K562 (cell line): ENCODE data around the gene UQCC2. TPM values are rescaled to one million over a fixed set of nuclear protein-coding genes. Genes with fewer than 3 reads are reported as not detected.

Experiments used
- ATAC-seq: fragments of 200-7000 bp; cut with Tn5 transposase; 3 replicates; pipeline ENCODE4 v1.9.1; 2020; ENCODE audit warnings: moderate library complexity
- BruUV-seq: library from RNA; stranded (reverse); fragments of 400-500 nt; replicated peaks from 2 replicates; lab custom pipeline; 2021; lab: Mats Ljungman, UMichigan
- CTCF ChIA-PET: fragments of 300-600 bp; formaldehyde crosslinking; extraction: SDS; loops from one replicate; lab custom pipeline; 2021; ENCODE audit warnings: low intra/inter-chr PET ratio; lab: Yijun Ruan, JAX
- POLR2A ChIA-PET: fragments of 300-600, 350-650 bp; sonication (Branson Sonifier 250); formaldehyde crosslinking; extraction: SDS; loops from one replicate; lab custom pipeline; 2021; ENCODE audit warnings: antibody characterized with exemption, inconsistent platforms; lab: Yijun Ruan, JAX
- DNase-seq, 4 experiments: peaks; one replicate each; pipeline versions ENCODE4 v3.0.0 to v3.0.0-alpha.2; 2011 to 2018; ENCODE audit warnings: low spot score in 3 of 4, mixed read lengths in 3 of 4; ENCODE audit errors: extremely low read depth in 1 of 4
- FAIRE-seq: peaks from 2 replicates; lab custom pipeline; 2011; peaks lifted over from hg19 to GRCh38; lab: Jason Lieb, UNC
- H2AFZ ChIP-seq: 2 replicates; pipeline ENCODE4 v1.6.0; 2011; ENCODE audit warnings: low read depth, low read length, control low read depth, inconsistent platforms
- H3K27ac ChIP-seq: fragments of 200-600 bp; 3 replicates; pipeline ENCODE4 v1.8.0; 2011; ENCODE audit warnings: low read depth, mild to moderate bottlenecking, control low read depth, inconsistent platforms, low read length, moderate library complexity, mixed read lengths; ENCODE audit errors: extremely low read depth
- H3K27me3 ChIP-seq, 2 experiments: fragments of 300-600 bp in 1 of 2; 2 replicates in 1 of 2; 3 replicates in 1 of 2; pipeline versions ENCODE4 v1.6.0 to v1.8.0; 2011; ENCODE audit warnings: inconsistent platforms in 2 of 2, low read length in 2 of 2, mild to moderate bottlenecking in 1 of 2, mixed read lengths in 1 of 2, moderate library complexity in 1 of 2; ENCODE audit not compliant: control insufficient read depth in 2 of 2, insufficient read depth in 2 of 2
- H3K36me3 ChIP-seq: fragments of 300-600 bp; 3 replicates; pipeline ENCODE4 v1.8.0; 2011; ENCODE audit warnings: mild to moderate bottlenecking, low read length, inconsistent platforms; ENCODE audit not compliant: control insufficient read depth, insufficient read depth
- H3K4me1 ChIP-seq, 2 experiments: fragments of 200-600 bp in 1 of 2; replicated peaks in 1 of 2; 2 replicates in 1 of 2; 3 replicates in 1 of 2; pipeline versions ENCODE4 v1.5.1 to v1.8.0; 2011; ENCODE audit warnings: inconsistent platforms in 2 of 2, low read length in 2 of 2, mild to moderate bottlenecking in 1 of 2, mixed read lengths in 1 of 2, moderate library complexity in 1 of 2; ENCODE audit not compliant: control insufficient read depth in 2 of 2, insufficient read depth in 2 of 2
- H3K4me2 ChIP-seq: 2 replicates; pipeline ENCODE4 v1.6.1; 2011; ENCODE audit warnings: low read length, control low read depth, inconsistent platforms, mixed read lengths; ENCODE audit not compliant: insufficient read depth
- H3K4me3 ChIP-seq: fragments of 200-600 bp; sonication (generic), shearing (Covaris generic); 2 replicates; pipeline ENCODE4 v1.5.1; 2016; ENCODE audit warnings: control low read depth, inconsistent platforms
- H3K79me2 ChIP-seq: fragments of 200-600 bp; 3 replicates; pipeline ENCODE4 v1.8.0; 2011; ENCODE audit warnings: low read length, inconsistent platforms; ENCODE audit not compliant: control insufficient read depth, insufficient read depth
- H3K9ac ChIP-seq, 2 experiments: 2 replicates each; pipeline versions ENCODE4 v1.6.0 to v1.6.1; 2011; ENCODE audit warnings: low read depth in 2 of 2, low read length in 2 of 2, control low read depth in 1 of 2, inconsistent platforms in 1 of 2, mild to moderate bottlenecking in 1 of 2, mixed read lengths in 1 of 2; ENCODE audit not compliant: insufficient read depth in 1 of 2
- H3K9me1 ChIP-seq: one replicate; pipeline ENCODE4 v1.6.0; 2011; ENCODE audit warnings: inconsistent platforms, mild to moderate bottlenecking, low read length, moderate library complexity; ENCODE audit not compliant: control insufficient read depth, insufficient read depth
- H3K9me3 ChIP-seq: replicated peaks from 2 replicates; pipeline ENCODE4 v1.5.1; 2011; ENCODE audit warnings: low read depth, low read length, inconsistent platforms; ENCODE audit not compliant: control insufficient read depth, insufficient read depth
- H4K20me1 ChIP-seq: replicated peaks from 2 replicates; pipeline ENCODE4 v1.6.1; 2011; ENCODE audit warnings: low read length, inconsistent platforms, mixed read lengths; ENCODE audit not compliant: control insufficient read depth, insufficient read depth
- POLR2A ChIP-seq: fragments of 450-650 bp; conservative IDR thresholded peaks from 2 replicates; pipeline ENCODE4 v1.6.1; 2016
- POLR2G ChIP-seq: fragments of 200-400 bp; formaldehyde crosslinking; IDR thresholded peaks from 2 replicates; pipeline ENCODE4 v1.6.1; 2017; ENCODE audit warnings: low read depth, mild to moderate bottlenecking, antibody characterized with exemption, low read length, moderate library complexity
- ZBTB33 ChIP-seq: sonication (generic); formaldehyde crosslinking; IDR thresholded peaks from 2 replicates; pipeline ENCODE4 v1.8.1; 2023; ENCODE audit warnings: mild to moderate bottlenecking, missing genetic modification reagents
- WGBS: fragments of 100-300 bp; shearing (Covaris generic); methylation state at CpG from one replicate; pipeline ENCODE4 v1.1.6; 2016; ENCODE audit warnings: low coverage, mixed read lengths; ENCODE audit not compliant: insufficient coverage; ENCODE audit errors: missing lambda C conversion rate; 5-methylcytosine and 5-hydroxymethylcytosine counted together
- in situ Hi-C: fragments of 300-500 bp; cut with MboI; formaldehyde crosslinking; loops from 4 replicates; pipeline ENCODE4 v1.15.0; 2018; ENCODE audit warnings: inconsistent platforms, mixed read lengths
- intact Hi-C: fragments of 100-400 bp; cut with micrococcal nuclease; formaldehyde crosslinking; loops from 2 replicates; pipeline ENCODE4 v1.14.2; 2022
- polyA plus RNA-seq, 8 experiments: library from polyadenylated mRNA; depleted of rRNA in 4 of 8; stranded (reverse) in 5 of 8; unstranded in 3 of 8; fragments of >200 nt; fragmentation: Nextera tagmentation in 2 of 8; fragmentation: Illumina TruSeq in 1 of 8; extraction: Ambion mirVana in 2 of 8; extraction: Trizol in 1 of 8; gene quantifications; 2 replicates each; pipeline versions ENCODE4 v1.2.1 to v1.2.3, GENCODE V29; 2011 to 2014; ENCODE audit warnings: inconsistent platforms in 1 of 8, missing spikeins in 1 of 8
- total RNA-seq, 7 experiments: library from RNA; depleted of rRNA in 6 of 7; stranded (reverse); fragments of >200 nt in 6 of 7; fragmentation: Illumina TruSeq in 2 of 7; extraction: Trizol in 2 of 7; gene quantifications; 2 replicates each; pipeline versions ENCODE4 v1.2.1 to v1.2.3, GENCODE V29; 2011 to 2021; ENCODE audit warnings: low replicate concordance in 1 of 7

UQCC2 gene
- total and polyA plus RNA-seq, 9 of the 15 experiments (the other 6 are each of a cell fraction or from before 2014, with no cell fraction given), result 58.5 to 927 (median 158) TPM

DNA sequence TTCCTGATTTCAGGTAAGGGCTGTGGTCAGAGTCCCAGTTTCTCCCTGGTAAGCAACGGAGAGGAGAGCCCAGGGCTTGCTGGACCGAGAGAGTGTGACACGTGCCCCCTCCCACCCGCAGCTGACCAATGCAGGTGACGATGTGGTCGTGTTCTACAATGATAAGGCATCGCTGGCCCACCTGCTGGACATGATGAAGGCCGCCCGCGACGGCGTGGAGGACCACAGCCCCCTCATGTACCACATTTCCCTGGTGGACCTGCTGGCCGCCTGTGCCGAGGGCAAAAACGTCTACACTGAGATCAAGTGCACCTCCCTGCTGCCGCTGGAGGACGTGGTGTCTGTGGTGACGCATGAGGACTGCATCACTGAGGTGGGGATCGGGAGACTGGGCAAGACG is 31.7 kb downstream of the UQCC2 start:
- H3K36me3 ChIP-seq, result peaks cover 90% of the 10 kb centered on the region; the same call in 2 of the 3 replicates
- no TSS peak for BruUV-seq
- peak overlapping the region in 1 of 2 experiments; percentile 45; a peak in 2 of 4 replicates for H3K9ac ChIP-seq
- intact Hi-C loops, result no loop called here
- H3K4me1 ChIP-seq, result peaks cover 0 to 3% of the 10 kb centered on the region in 2 experiments; a peak in 1 of 5 replicates
- no peak for FAIRE-seq
- no peaks in the 10 kb centered on the region for H3K27me3 ChIP-seq
- TF ChIP-seq POLR2G, result 0 out of 2 replicates have a peak, but pooled peaks have one; percentile 18
- TF ChIP-seq ZBTB33 (CRISPR knock-in tag), result 0 out of 2 replicates have a peak, but pooled peaks have one; percentile 18
- TF ChIP-seq POLR2A, result no peak
- no peak for ATAC-seq
- no peaks in the 10 kb centered on the region for H3K79me2 ChIP-seq
- H3K9me1 ChIP-seq, result no peaks in the 10 kb centered on the region
- DNase-seq, result no peak
- POLR2A ChIA-PET, result interaction anchor here (0.6 kb wide), 2 partner anchors 439 to 568 kb away, joined by 4 read pairs; no protein-coding TSS in a partner anchor
- no peak overlapping the region for H3K27ac ChIP-seq
- no peaks in the 10 kb centered on the region for H3K9me3 ChIP-seq
- CTCF ChIA-PET, result no interaction called here
- in situ Hi-C loops, result no loop called here
- no peaks in the 10 kb centered on the region for H4K20me1 ChIP-seq
- H2AFZ ChIP-seq, result no peak overlapping the region
- no peak overlapping the region for H3K4me3 ChIP-seq
- no peak overlapping the region for H3K4me2 ChIP-seq
- WGBS, result 88% methylated on average over 19 of the region's 20 CpGs
